OCI-LY7 (cell line): ENCODE measurements around the gene BTBD18.

Experiments used
- EZH2phosphoT487 ChIP-seq: fragments of 200-600 bp; sonication (generic); IDR thresholded peaks from 2 replicates; pipeline ENCODE4 v1.6.1; 2018; ENCODE audit warnings: low read depth, borderline replicate concordance, mild to moderate bottlenecking, mixed run types, antibody characterized with exemption, low read length, moderate library complexity, mixed read lengths
- TF ChIP-seq, protein P1 (sequence below): fragments of 200-600 bp; sonication (generic); conservative IDR thresholded peaks from 2 replicates; pipeline ENCODE4 v1.5.1; 2014; ENCODE audit warnings: mild to moderate bottlenecking, antibody characterized with exemption, low read length, moderate library complexity, mixed read lengths

GRCh38 chr11:57751176-57751575 is 443 bp downstream of the BTBD18 start:
- TF ChIP-seq, protein P1, sequence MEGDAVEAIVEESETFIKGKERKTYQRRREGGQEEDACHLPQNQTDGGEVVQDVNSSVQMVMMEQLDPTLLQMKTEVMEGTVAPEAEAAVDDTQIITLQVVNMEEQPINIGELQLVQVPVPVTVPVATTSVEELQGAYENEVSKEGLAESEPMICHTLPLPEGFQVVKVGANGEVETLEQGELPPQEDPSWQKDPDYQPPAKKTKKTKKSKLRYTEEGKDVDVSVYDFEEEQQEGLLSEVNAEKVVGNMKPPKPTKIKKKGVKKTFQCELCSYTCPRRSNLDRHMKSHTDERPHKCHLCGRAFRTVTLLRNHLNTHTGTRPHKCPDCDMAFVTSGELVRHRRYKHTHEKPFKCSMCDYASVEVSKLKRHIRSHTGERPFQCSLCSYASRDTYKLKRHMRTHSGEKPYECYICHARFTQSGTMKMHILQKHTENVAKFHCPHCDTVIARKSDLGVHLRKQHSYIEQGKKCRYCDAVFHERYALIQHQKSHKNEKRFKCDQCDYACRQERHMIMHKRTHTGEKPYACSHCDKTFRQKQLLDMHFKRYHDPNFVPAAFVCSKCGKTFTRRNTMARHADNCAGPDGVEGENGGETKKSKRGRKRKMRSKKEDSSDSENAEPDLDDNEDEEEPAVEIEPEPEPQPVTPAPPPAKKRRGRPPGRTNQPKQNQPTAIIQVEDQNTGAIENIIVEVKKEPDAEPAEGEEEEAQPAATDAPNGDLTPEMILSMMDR: no peak
- no peak for TF ChIP-seq EZH2phosphoT487
